Measurements from ENCODE around the gene LDLRAD4. TPM values are rescaled to one million over a fixed set of nuclear protein-coding genes. Genes with fewer than 3 reads are reported as not detected.

Gene LDLRAD4
- polyA plus RNA-seq, 1 of the 3 experiments (the other 2 are of a cell fraction): 0.16 TPM

GRCh38 chr18:13317801-13318200, 99.2 kb downstream of the LDLRAD4 start:
- H3K9me3 ChIP-seq: peaks cover 5% of the 10 kb centered on the region; the same call in 1 of the 2 replicates
- POLR2A ChIA-PET: interaction anchor here (0.6 kb wide), 1 partner anchor 123 kb away, joined by 3 read pairs; no protein-coding TSS in a partner anchor
- H3F3A ChIP-seq (replicated peaks; ENCODE audit: insufficient read depth): no peaks in the 10 kb centered on the region
- CTCF ChIA-PET: interaction anchor here (0.7 kb wide), 1 partner anchor 11 kb away, joined by 5 read pairs; no protein-coding TSS in a partner anchor
- no peaks in the 10 kb centered on the region for H3K79me2 ChIP-seq (ENCODE audit: insufficient read depth)
- H4K20me1 ChIP-seq (ENCODE audit: insufficient read depth): no peaks in the 10 kb centered on the region
- no peaks in the 10 kb centered on the region for H3K9me2 ChIP-seq
- DNase-seq: no peak
- peaks cover 0 to 8% of the 10 kb centered on the region in 2 experiments; a peak in 1 of 4 replicates for H3K4me1 ChIP-seq (ENCODE audit: control insufficient read depth in 1 of 2, insufficient read depth in 2 of 2, low read depth in 1 of 2, low read length in 1 of 2)
- no peak overlapping the region for H3K4me3 ChIP-seq (ENCODE audit: low read depth in 2 of 2, low read length in 1 of 2)
- no peak for TF ChIP-seq POLR2AphosphoS5 (IDR thresholded peaks at IDR 0.05; ENCODE audit: low read depth, low read length)
- no peak for TF ChIP-seq USF1 (IDR thresholded peaks at IDR 0.05; ENCODE audit: borderline replicate concordance, low read depth)
- TF ChIP-seq ZBTB33 (IDR thresholded peaks at IDR 0.05; ENCODE audit: borderline replicate concordance, low read depth): no peak
- no peak for TF ChIP-seq CTCF (IDR thresholded peaks at IDR 0.05)
- TF ChIP-seq FOXJ3 (CRISPR knock-in tag; IDR thresholded peaks at IDR 0.05): no peak
- no peak for TF ChIP-seq SIN3A (IDR thresholded peaks at IDR 0.05; ENCODE audit: borderline replicate concordance, low read depth, low read length)
- no peak for TF ChIP-seq TEAD4 (IDR thresholded peaks at IDR 0.05; ENCODE audit: borderline replicate concordance, insufficient read depth)
- no peak for TF ChIP-seq FOSL2 (IDR thresholded peaks at IDR 0.05; ENCODE audit: borderline replicate concordance, low read depth)
- TF ChIP-seq CHD2 (IDR thresholded peaks at IDR 0.05; ENCODE audit: low read length, partially characterized antibody): no peak
- TF ChIP-seq NRF1 (IDR thresholded peaks at IDR 0.05; ENCODE audit: low read depth, low read length): no peak
- no peak for TF ChIP-seq MXI1 (IDR thresholded peaks at IDR 0.05; ENCODE audit: low read depth, low read length)
- no peak for TF ChIP-seq REST (IDR thresholded peaks at IDR 0.05; ENCODE audit: low read depth, low read length)
- TF ChIP-seq RAD21 (IDR thresholded peaks at IDR 0.05; ENCODE audit: low read length): no peak
- TF ChIP-seq IRF3 (IDR thresholded peaks at IDR 0.05; ENCODE audit: low read depth, low read length): no peak
- TF ChIP-seq MEF2A (IDR thresholded peaks at IDR 0.05; ENCODE audit: borderline replicate concordance, low read depth): no peak
- TF ChIP-seq SMC3 (IDR thresholded peaks at IDR 0.05; ENCODE audit: low read depth, low read length): no peak
- 77% methylated on average over 9 of the region's 9 CpGs for WGBS (ENCODE audit: low lambda C conversion rate)
- no peak overlapping the region; a peak in 1 of 4 replicates for H3K27ac ChIP-seq (ENCODE audit: low read depth in 2 of 2, low read length in 1 of 2)
- H3K4me2 ChIP-seq: no peak overlapping the region
- no peaks in the 10 kb centered on the region for H3K27me3 ChIP-seq (ENCODE audit: insufficient read depth)
- H3K9ac ChIP-seq: no peak overlapping the region
- no peaks in the 10 kb centered on the region for H3K36me3 ChIP-seq (replicated peaks in 1 of 2; ENCODE audit: control insufficient read depth in 1 of 2, insufficient read depth in 2 of 2, low read length in 1 of 2)
- no peak overlapping the region for H2AFZ ChIP-seq (ENCODE audit: low read depth)

Measured in SK-N-SH (cell line).